CD4-positive, alpha-beta T cell (primary cell): ENCODE measurements around the gene RFNG. TPM values are rescaled to one million over a fixed set of nuclear protein-coding genes. Genes with fewer than 3 reads are reported as not detected.
A peak's percentile ranks its signal among the peaks of the same experiment; 100 is the strongest.

Source experiments
- ATAC-seq: fragments of 200-7000 bp; cut with Tn5 transposase; one replicate; pipeline ENCODE4 v1.10.0; 2022; ENCODE audit warnings: mild to moderate bottlenecking; ENCODE audit not compliant: poor library complexity
- CTCF ChIA-PET: fragments of 350-600 bp; sonication (Branson Sonifier 250); formaldehyde crosslinking; loops from one replicate; lab custom pipeline; 2021; ENCODE audit warnings: antibody characterized with exemption, inconsistent platforms; lab: Charles Lee
- POLR2A ChIA-PET: fragments of 350-600 bp; sonication (Branson Sonifier 250); formaldehyde crosslinking; loops from one replicate; lab custom pipeline; 2021; ENCODE audit warnings: antibody characterized with exemption, inconsistent platforms; lab: Charles Lee
- DNase-seq, 14 experiments: peaks; one replicate each; pipeline ENCODE4 v3.0.0-alpha.2; 2013 to 2020; ENCODE audit warnings: mixed read lengths in 2 of 14
- H3K27ac ChIP-seq, 2 donors: one replicate each; pipeline versions ENCODE4 v1.5.1 to v1.7.0; 2013; ENCODE audit warnings: low read length in 2 of 2, low read depth in 1 of 2, mild to moderate bottlenecking in 1 of 2
- H3K27me3 ChIP-seq, 2 experiments: 1 replicate in 1 of 2; 2 replicates in 1 of 2; pipeline versions ENCODE4 v1.6.1 to v1.7.0; 2013; ENCODE audit warnings: low read length in 2 of 2, control low read depth in 1 of 2, mild to moderate bottlenecking in 1 of 2, moderate library complexity in 1 of 2; ENCODE audit not compliant: insufficient read depth in 2 of 2, control insufficient read depth in 1 of 2
- H3K36me3 ChIP-seq: one replicate; pipeline ENCODE4 v1.6.1; 2013; ENCODE audit warnings: low read length, control low read depth; ENCODE audit not compliant: insufficient read depth
- H3K4me1 ChIP-seq: one replicate; pipeline ENCODE4 v1.6.1; 2013; ENCODE audit warnings: low read length, control low read depth; ENCODE audit not compliant: insufficient read depth
- H3K4me3 ChIP-seq: one replicate; pipeline ENCODE4 v1.5.1; 2013; ENCODE audit warnings: mild to moderate bottlenecking, low read length, moderate library complexity
- H3K9me3 ChIP-seq, 2 experiments: 1 replicate in 1 of 2; 2 replicates in 1 of 2; pipeline versions ENCODE4 v1.6.1 to v1.7.0; 2013; ENCODE audit warnings: low read length in 2 of 2, mild to moderate bottlenecking in 2 of 2, control low read depth in 1 of 2, moderate library complexity in 1 of 2; ENCODE audit not compliant: control insufficient read depth in 1 of 2, insufficient read depth in 1 of 2
- H3K27ac Mint-ChIP-seq: one replicate; pipeline ENCODE4 v1.8.0; 2020; ENCODE audit warnings: mixed read lengths
- H3K27me3 Mint-ChIP-seq: one replicate; pipeline ENCODE4 v1.8.0; 2021; ENCODE audit warnings: mixed read lengths
- H3K36me3 Mint-ChIP-seq: one replicate; pipeline ENCODE4 v1.8.0; 2021; ENCODE audit warnings: low read depth, mixed read lengths
- H3K4me1 Mint-ChIP-seq: one replicate; pipeline ENCODE4 v1.8.0; 2021; ENCODE audit warnings: low read depth, mixed read lengths
- H3K4me3 Mint-ChIP-seq: one replicate; pipeline ENCODE4 v1.8.0; 2020; ENCODE audit warnings: mild to moderate bottlenecking, mixed read lengths
- H3K9me3 Mint-ChIP-seq: one replicate; pipeline ENCODE4 v1.8.0; 2020; ENCODE audit warnings: mixed read lengths
- intact Hi-C, 2 experiments: fragments of 100-400 bp; cut with DNase I in 1 of 2; cut with micrococcal nuclease in 1 of 2; formaldehyde crosslinking; loops; one replicate each; pipeline versions ENCODE4 v1.15.1 to v1.9.0; 2023 to 2025; cut with DNase I, micrococcal nuclease
- total RNA-seq, 174 experiments: library from RNA in 2 of 174; stranded (reverse) in 2 of 174; gene quantifications; one replicate each; pipeline ENCODE4 v1.2.3 and lab custom pipeline; 2021 to 2026
- TF ChIP-seq, protein P1 (sequence below): fragments of 200-600 bp; IDR thresholded peaks from one replicate; pipeline ENCODE4 v1.8.0; 2022; ENCODE audit warnings: antibody characterized with exemption, mild to moderate bottlenecking

Gene RFNG
- total RNA-seq, 2 experiments from 2014 or later: 28.1 to 31.2 TPM

- CTCF ChIA-PET: interaction anchor here (1.2 to 6.2 kb wide), 2 partner anchors 58 to 59 kb away, joined by 4 to 174 read pairs; partner anchors contain the start of gene NOTUM
- Mint-ChIP-seq H3K4me1 (peaks cover 16% of the 10 kb centered on the region), H3K36me3 (peaks cover 5% of the 10 kb centered on the region), H3K27ac (no peak overlapping the region), H3K27me3 (no peaks in the 10 kb centered on the region), H3K9me3 (no peaks in the 10 kb centered on the region), H3K4me3 (peak overlapping the region; percentile 72)
- DNase-seq (no peak), ATAC-seq (no peak)
- POLR2A ChIA-PET: interaction anchor here (0.7 to 5.0 kb wide), 2 partner anchors 51 to 58 kb away, joined by 3 to 51 read pairs; partner anchors contain the start of gene NOTUM
- Histone ChIP-seq H3K4me3 (no peak overlapping the region), H3K27me3 (no peaks in the 10 kb centered on the region), H3K4me1 (peaks cover 29% of the 10 kb centered on the region), H3K36me3 (peaks cover 11% of the 10 kb centered on the region), H3K27ac (no peak overlapping the region), H3K9me3 (no peaks in the 10 kb centered on the region)
- intact Hi-C loops: no loop called here
- TF ChIP-seq, protein P1, sequence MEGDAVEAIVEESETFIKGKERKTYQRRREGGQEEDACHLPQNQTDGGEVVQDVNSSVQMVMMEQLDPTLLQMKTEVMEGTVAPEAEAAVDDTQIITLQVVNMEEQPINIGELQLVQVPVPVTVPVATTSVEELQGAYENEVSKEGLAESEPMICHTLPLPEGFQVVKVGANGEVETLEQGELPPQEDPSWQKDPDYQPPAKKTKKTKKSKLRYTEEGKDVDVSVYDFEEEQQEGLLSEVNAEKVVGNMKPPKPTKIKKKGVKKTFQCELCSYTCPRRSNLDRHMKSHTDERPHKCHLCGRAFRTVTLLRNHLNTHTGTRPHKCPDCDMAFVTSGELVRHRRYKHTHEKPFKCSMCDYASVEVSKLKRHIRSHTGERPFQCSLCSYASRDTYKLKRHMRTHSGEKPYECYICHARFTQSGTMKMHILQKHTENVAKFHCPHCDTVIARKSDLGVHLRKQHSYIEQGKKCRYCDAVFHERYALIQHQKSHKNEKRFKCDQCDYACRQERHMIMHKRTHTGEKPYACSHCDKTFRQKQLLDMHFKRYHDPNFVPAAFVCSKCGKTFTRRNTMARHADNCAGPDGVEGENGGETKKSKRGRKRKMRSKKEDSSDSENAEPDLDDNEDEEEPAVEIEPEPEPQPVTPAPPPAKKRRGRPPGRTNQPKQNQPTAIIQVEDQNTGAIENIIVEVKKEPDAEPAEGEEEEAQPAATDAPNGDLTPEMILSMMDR: no peak
Measured at GRCh38 chr17:82018152-82018988, 33.2 kb downstream of the RFNG start.

DNA sequence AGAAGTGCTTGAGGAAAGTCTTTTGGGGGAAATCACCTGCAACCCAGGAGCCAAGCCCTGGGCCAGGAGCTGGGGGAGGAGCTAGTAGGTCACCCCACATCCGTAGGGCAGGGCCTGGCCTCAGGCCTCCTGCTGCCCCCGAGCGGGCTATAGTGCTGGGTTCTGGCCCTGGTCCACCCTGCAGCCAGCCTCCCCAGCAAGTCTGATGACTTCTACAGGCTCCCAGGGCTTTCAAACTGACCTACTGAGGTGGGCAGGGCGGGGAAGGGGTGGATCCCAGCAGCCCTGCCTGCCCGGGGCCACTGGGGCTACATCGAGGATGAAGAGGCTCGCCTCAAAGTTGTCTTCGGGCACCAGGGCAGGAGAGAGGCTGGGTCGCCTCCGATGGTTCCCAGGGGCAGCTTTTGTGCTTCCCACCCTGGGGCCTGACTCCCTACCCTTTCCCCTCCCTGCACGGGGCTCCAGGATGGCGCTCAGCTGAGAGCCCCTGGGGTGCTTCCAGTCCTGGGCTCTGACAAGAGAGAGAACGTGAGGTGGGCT, 33.9 kb downstream of the RFNG start:
- DNase-seq (no peak), ATAC-seq (no peak)
- H3K9me3 Mint-ChIP-seq: no peaks in the 10 kb centered on the region
- H3K36me3 ChIP-seq: peaks cover 11% of the 10 kb centered on the region
- H3K9me3 ChIP-seq: no peaks in the 10 kb centered on the region
- H3K27me3 Mint-ChIP-seq: no peaks in the 10 kb centered on the region
- H3K4me1 ChIP-seq: peaks cover 28% of the 10 kb centered on the region
- CTCF ChIA-PET: interaction anchor here (1.2 kb wide), 1 partner anchor 58 kb away, joined by 4 read pairs; no protein-coding TSS in a partner anchor
- no peak overlapping the region for H3K4me3 Mint-ChIP-seq
- no peak overlapping the region for H3K27ac ChIP-seq
- H3K4me1 Mint-ChIP-seq: peaks cover 11% of the 10 kb centered on the region
- no peak overlapping the region for H3K27ac Mint-ChIP-seq
- no peak overlapping the region for H3K4me3 ChIP-seq
- H3K27me3 ChIP-seq: no peaks in the 10 kb centered on the region
- POLR2A ChIA-PET: interaction anchor here (1.5 kb wide), 1 partner anchor 12 kb away, joined by 3 read pairs; no protein-coding TSS in a partner anchor
- H3K36me3 Mint-ChIP-seq: peaks cover under 1% of the 10 kb centered on the region
- TF ChIP-seq, protein P1: no peak
- intact Hi-C loops: no loop called here

DNA sequence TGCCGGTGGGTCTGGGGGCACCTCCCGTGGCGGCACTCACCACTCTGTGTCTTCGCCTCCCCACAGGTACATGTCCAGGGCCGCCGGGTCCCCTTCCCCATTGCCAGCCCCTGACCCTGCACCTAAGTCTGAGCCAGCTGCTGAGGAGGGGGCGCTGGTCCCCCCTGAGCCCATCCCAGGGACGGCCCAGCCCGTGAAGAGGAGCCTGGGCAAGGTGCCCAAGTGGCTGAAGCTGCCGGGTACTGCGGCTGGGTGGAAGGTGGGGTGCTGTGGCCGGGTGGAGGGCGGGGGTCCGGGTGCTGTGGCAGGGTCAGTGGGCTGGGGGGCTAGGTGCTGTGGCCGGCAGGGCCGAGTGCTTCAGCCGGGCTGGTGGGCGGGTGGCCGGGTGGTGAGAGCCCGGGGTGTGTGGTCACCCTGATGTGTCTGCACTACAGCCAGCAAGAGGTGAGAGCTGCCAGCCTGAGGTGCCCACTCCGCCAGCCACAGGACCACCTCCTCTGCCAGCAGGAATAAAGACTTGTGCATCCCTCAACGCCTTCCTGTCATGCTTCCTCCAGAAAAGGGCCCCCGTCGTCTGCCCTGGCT, 34.6 kb downstream of the RFNG start:
- H3K4me1 ChIP-seq: peaks cover 22% of the 10 kb centered on the region
- ChIA-PET CTCF (interaction anchor here (1.2 kb wide), 1 partner anchor 57 kb away, joined by 4 read pairs; no protein-coding TSS in a partner anchor), POLR2A (interaction anchor here (1.5 kb wide), 1 partner anchor 13 kb away, joined by 3 read pairs; no protein-coding TSS in a partner anchor)
- H3K36me3 ChIP-seq: peaks cover 11% of the 10 kb centered on the region
- H3K27ac ChIP-seq: no peak overlapping the region
- no peak for DNase-seq
- Mint-ChIP-seq H3K9me3 (no peaks in the 10 kb centered on the region), H3K4me1 (peaks cover 10% of the 10 kb centered on the region), H3K27ac (no peak overlapping the region), H3K36me3 (no peaks in the 10 kb centered on the region), H3K4me3 (no peak overlapping the region), H3K27me3 (no peaks in the 10 kb centered on the region)
- no peaks in the 10 kb centered on the region for H3K27me3 ChIP-seq
- ATAC-seq: no peak
- TF ChIP-seq, protein P1: no peak
- H3K9me3 ChIP-seq: no peaks in the 10 kb centered on the region
- no peak overlapping the region for H3K4me3 ChIP-seq
- intact Hi-C loops: no loop called here
